Coronary artery (tissue), 2 donors: ENCODE results near the gene CA5B.
"Not testable (repeated sequence)": the region's sequence is repeated elsewhere in the genome, so short reads cannot be mapped to it uniquely, and the experiment has no call there.

ENCODE experiments used
- DNase-seq: peaks from one replicate; pipeline ENCODE4 v3.0.0-alpha.2; 2017; ENCODE audit warnings: low spot score
- H3K27ac ChIP-seq, 2 donors: fragments of 200-600 bp; sonication (generic); one replicate each; pipeline ENCODE4 v1.5.1; 2016 to 2019
- H3K4me3 ChIP-seq: fragments of 200-600 bp; sonication (generic); 2 replicates; pipeline ENCODE4 v1.5.1; 2016; ENCODE audit warnings: mild to moderate bottlenecking, moderate library complexity
- TF ChIP-seq, protein P1 (sequence below): fragments of 200-600 bp; sonication (generic); IDR thresholded peaks from one replicate; pipeline ENCODE4 v1.5.1; 2019; ENCODE audit warnings: antibody characterized with exemption

The CA5B gene

DNA sequence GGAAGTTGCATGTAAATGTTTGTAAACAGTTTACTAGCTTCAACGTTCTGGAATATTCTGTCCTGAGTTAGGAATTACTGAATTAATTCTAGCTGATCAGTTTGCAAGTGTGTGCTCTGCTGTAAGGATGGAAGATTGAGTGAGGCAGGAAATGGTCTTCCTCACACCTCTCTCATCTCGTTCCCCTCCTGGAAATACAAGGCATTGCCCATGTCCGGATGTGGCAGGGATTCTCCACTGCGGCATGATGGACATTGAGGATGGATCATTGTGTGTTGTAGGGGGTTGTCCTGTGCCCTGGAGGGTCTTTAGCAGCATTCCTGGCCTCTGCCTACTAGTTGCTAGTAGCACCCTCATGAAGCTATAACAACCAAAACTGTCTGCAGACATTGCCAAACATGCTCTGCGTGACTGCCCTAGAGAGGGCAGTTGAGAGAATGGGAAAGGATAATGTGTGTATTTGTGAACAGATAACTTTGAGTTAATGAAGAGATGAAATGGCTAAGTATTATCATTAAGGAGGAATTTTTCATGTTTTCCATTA lies 12.6 kb downstream of the CA5B start:
- DNase-seq = no peak
- TF ChIP-seq, protein P1, sequence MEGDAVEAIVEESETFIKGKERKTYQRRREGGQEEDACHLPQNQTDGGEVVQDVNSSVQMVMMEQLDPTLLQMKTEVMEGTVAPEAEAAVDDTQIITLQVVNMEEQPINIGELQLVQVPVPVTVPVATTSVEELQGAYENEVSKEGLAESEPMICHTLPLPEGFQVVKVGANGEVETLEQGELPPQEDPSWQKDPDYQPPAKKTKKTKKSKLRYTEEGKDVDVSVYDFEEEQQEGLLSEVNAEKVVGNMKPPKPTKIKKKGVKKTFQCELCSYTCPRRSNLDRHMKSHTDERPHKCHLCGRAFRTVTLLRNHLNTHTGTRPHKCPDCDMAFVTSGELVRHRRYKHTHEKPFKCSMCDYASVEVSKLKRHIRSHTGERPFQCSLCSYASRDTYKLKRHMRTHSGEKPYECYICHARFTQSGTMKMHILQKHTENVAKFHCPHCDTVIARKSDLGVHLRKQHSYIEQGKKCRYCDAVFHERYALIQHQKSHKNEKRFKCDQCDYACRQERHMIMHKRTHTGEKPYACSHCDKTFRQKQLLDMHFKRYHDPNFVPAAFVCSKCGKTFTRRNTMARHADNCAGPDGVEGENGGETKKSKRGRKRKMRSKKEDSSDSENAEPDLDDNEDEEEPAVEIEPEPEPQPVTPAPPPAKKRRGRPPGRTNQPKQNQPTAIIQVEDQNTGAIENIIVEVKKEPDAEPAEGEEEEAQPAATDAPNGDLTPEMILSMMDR = no peak
- peak overlapping the region; percentile 66 to 84 for H3K27ac ChIP-seq
- H3K4me3 ChIP-seq = peak overlapping the region; percentile 14

DNA sequence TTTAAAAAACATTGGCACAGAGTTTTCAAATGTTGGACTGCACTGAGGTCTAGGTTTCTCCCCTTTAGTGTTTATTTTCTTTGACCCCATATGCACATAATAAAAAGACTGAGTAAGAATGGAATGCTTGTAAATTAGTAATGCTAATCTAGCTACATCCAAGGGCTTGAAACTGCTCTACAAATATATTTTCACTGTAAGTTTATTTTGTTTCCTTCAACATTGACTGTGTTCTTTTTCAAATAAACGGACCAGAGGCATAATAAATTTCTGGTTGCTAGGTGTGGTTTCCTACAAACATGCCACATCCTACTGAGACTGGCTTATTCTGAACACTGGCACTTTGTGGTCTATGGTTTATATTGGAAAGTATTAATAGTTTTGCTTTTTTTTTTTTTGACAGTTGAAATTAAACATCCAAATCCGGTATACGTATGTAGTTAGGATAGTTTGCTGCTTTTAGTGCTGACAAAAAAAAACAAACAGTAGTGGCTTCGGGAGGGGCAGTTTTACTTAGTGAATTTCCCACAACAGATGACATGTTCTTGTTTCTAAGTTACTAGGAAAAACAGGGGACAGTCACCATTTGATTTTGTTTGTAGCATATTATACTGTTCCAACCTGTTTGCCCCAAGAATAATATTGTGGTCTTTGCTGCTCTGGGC lies 13.2 kb downstream of the CA5B start:
- DNase-seq = no peak
- TF ChIP-seq, protein P1 = no peak
- peak overlapping the region; percentile 14 for H3K4me3 ChIP-seq
- H3K27ac ChIP-seq = peak overlapping the region; percentile 66 to 84

GRCh38 chrX:15755091-15755490 lies 17.0 kb downstream of the CA5B start:
- Histone ChIP-seq H3K27ac (no peak overlapping the region), H3K4me3 (no peak overlapping the region)
- TF ChIP-seq, protein P1 = no peak
- DNase-seq = no peak

DNA sequence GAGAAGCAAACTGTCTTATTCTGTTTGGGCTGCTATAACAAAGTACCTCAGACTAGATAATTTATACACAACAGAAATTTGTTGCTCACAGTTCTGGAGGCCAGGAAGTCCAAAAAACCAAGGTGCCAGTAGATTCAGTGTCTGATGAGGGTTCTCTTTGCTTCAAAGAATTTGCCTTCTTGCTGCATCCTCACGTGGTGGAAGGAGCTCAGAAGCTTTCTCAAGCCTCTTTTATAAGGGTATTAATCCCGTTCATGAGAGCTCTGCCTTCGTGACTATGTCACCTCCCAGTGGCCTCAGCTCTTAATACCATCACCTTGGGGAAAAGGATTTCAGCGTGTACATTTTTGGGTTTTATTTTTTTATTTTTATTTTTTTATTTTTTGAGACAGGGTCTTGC lies 20.1 kb downstream of the CA5B start:
- Histone ChIP-seq H3K27ac (no peak overlapping the region), H3K4me3 (no peak overlapping the region)
- TF ChIP-seq, protein P1 = no peak
- DNase-seq = no peak

- H3K27ac ChIP-seq, DNase-seq, H3K4me3 ChIP-seq: not testable (repeated sequence)
Observed at GRCh38 chrX:15759886-15760285, 21.8 kb downstream of the CA5B start.

DNA sequence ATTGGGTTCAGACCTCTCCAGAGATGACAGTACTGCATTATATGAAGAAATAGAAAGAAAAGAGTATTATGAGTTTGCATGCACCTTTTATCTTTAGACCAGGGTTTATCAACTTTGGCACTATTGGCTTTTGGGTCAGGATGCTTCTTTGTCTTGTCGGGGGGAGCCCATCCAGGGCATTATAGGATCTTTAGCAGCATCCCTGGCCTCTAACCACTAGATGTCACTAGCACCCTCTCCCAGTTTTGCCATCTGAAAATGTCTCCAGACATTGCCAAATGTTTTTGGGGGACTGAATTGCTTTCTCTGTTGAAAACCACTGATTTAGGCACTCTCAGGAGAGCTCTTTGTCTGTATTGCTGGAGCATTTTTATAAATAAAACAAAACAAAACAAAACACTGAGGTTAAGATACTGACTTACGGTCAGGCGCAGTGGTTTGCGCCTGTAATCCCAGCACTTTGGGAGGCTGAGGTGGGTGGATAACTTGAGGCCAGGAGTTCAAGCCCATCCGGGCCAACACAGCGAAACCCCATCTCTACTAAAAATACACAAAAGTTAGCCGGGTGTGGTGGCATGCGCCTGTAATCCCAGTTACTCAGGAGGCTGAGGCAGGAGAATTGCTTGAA lies 23.6 kb downstream of the CA5B start:
- DNase-seq = no peak
- H3K27ac ChIP-seq = no peak overlapping the region
- TF ChIP-seq, protein P1 = peak; percentile 59

DNA sequence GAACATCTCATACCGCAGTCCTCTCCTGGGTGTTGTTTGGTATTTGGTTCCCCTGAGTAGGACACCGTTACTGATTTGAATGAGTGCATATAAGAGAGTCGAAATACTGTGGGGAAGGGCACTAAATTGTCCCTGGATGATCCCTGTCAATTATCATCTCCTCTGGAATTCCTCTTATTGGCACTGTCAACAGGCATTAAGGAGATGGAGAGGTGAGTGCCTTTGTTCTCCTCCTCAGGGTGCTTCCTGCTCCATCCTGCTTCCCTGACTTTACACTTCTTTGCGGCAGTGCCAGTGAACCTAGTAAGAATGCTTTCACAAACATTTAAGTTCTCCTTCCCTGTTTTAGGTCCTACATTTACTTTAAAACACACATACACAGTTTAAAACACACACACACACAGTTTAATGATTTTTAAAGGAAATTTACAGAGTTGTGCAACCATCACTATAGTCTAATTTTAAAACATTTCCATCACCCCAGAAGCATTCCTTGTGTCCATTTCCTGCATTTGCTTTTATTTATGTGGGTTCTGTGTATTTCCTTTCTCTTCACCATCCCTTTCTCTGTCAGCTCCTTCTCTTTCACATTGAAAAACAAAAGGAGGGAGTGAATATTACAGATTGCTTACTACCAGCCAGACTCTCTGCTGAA lies 31.4 kb downstream of the CA5B start:
- TF ChIP-seq, protein P1 = no peak
- no peak overlapping the region for H3K4me3 ChIP-seq
- H3K27ac ChIP-seq = no peak overlapping the region

More for the DNA sequence above, 23.6 kb downstream of the CA5B start:
- H3K4me3 ChIP-seq = no peak overlapping the region

More for the DNA sequence above, 31.4 kb downstream of the CA5B start:
- no peak for DNase-seq
